ENCODE results near the gene C2CD4B.

- TF ChIP-seq SP1 (CRISPR knock-in tag; conservative IDR thresholded peaks at IDR 0.05) (no peak), PREB (CRISPR knock-in tag; IDR thresholded peaks at IDR 0.05; ENCODE audit: borderline replicate concordance) (no peak), ZNF138 (CRISPR knock-in tag; conservative IDR thresholded peaks at IDR 0.05) (no peak), FOXP1 (CRISPR knock-in tag; IDR thresholded peaks at IDR 0.05; ENCODE audit: borderline replicate concordance) (no peak), ZMAT4 (CRISPR knock-in tag; IDR thresholded peaks at IDR 0.05) (no peak), NR3C1 (CRISPR knock-in tag; conservative IDR thresholded peaks at IDR 0.05; ENCODE audit: low read depth) (no peak), MAX (CRISPR knock-in tag; IDR thresholded peaks at IDR 0.05) (no peak), FOXK1 (CRISPR knock-in tag; IDR thresholded peaks at IDR 0.05) (no peak), NFYB (CRISPR knock-in tag; conservative IDR thresholded peaks at IDR 0.05; ENCODE audit: low read depth) (no peak), FOXJ3 (CRISPR knock-in tag; IDR thresholded peaks at IDR 0.05; ENCODE audit: borderline replicate concordance) (no peak)
- TF ChIP-seq, protein P1, sequence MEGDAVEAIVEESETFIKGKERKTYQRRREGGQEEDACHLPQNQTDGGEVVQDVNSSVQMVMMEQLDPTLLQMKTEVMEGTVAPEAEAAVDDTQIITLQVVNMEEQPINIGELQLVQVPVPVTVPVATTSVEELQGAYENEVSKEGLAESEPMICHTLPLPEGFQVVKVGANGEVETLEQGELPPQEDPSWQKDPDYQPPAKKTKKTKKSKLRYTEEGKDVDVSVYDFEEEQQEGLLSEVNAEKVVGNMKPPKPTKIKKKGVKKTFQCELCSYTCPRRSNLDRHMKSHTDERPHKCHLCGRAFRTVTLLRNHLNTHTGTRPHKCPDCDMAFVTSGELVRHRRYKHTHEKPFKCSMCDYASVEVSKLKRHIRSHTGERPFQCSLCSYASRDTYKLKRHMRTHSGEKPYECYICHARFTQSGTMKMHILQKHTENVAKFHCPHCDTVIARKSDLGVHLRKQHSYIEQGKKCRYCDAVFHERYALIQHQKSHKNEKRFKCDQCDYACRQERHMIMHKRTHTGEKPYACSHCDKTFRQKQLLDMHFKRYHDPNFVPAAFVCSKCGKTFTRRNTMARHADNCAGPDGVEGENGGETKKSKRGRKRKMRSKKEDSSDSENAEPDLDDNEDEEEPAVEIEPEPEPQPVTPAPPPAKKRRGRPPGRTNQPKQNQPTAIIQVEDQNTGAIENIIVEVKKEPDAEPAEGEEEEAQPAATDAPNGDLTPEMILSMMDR (IDR thresholded peaks at IDR 0.05), result no peak
- TF ChIP-seq, protein P2, sequence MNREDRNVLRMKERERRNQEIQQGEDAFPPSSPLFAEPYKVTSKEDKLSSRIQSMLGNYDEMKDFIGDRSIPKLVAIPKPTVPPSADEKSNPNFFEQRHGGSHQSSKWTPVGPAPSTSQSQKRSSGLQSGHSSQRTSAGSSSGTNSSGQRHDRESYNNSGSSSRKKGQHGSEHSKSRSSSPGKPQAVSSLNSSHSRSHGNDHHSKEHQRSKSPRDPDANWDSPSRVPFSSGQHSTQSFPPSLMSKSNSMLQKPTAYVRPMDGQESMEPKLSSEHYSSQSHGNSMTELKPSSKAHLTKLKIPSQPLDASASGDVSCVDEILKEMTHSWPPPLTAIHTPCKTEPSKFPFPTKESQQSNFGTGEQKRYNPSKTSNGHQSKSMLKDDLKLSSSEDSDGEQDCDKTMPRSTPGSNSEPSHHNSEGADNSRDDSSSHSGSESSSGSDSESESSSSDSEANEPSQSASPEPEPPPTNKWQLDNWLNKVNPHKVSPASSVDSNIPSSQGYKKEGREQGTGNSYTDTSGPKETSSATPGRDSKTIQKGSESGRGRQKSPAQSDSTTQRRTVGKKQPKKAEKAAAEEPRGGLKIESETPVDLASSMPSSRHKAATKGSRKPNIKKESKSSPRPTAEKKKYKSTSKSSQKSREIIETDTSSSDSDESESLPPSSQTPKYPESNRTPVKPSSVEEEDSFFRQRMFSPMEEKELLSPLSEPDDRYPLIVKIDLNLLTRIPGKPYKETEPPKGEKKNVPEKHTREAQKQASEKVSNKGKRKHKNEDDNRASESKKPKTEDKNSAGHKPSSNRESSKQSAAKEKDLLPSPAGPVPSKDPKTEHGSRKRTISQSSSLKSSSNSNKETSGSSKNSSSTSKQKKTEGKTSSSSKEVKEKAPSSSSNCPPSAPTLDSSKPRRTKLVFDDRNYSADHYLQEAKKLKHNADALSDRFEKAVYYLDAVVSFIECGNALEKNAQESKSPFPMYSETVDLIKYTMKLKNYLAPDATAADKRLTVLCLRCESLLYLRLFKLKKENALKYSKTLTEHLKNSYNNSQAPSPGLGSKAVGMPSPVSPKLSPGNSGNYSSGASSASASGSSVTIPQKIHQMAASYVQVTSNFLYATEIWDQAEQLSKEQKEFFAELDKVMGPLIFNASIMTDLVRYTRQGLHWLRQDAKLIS (CRISPR knock-in tag; IDR thresholded peaks at IDR 0.05; ENCODE audit: borderline replicate concordance), result no peak
- TF ChIP-seq, protein P3, sequence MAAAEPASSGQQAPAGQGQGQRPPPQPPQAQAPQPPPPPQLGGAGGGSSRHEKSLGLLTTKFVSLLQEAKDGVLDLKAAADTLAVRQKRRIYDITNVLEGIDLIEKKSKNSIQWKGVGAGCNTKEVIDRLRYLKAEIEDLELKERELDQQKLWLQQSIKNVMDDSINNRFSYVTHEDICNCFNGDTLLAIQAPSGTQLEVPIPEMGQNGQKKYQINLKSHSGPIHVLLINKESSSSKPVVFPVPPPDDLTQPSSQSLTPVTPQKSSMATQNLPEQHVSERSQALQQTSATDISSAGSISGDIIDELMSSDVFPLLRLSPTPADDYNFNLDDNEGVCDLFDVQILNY (CRISPR knock-in tag; IDR thresholded peaks at IDR 0.05), result no peak
Measured at GRCh38 chr15:62121273-62122015, 43.6 kb downstream of the C2CD4B start.

Data from WTC11 (cell line).